Stimulated activated CD8-positive, alpha-beta memory T cell treated with anti-CD3 and anti-CD28 coated beads, Interleukin-7, amount 100 ng/mL, for 1 hour (primary cell): Measurements from ENCODE around the gene TANGO2.
"Not testable (repeated sequence)": the region's sequence is repeated elsewhere in the genome, so short reads cannot be mapped to it uniquely, and the experiment has no call there.

Source experiments
- DNase-seq, 2 donors: peaks; one replicate each; pipeline ENCODE4 v3.0.0-alpha.2; 2020; ENCODE audit warnings: low read depth in 2 of 2

TANGO2 gene

GRCh38 chr22:20062766-20063083 lies 41.8 kb downstream of the TANGO2 start:
- DNase-seq, result no peak

- no peak for DNase-seq
These were observed 42.6 kb downstream of the TANGO2 start for GRCh38 chr22:20063271-20064139.

- no peak for DNase-seq
These were observed 43.2 kb downstream of the TANGO2 start for GRCh38 chr22:20064140-20064480.

GRCh38 chr22:20064545-20065262 lies 43.8 kb downstream of the TANGO2 start:
- no peak for DNase-seq

GRCh38 chr22:20065896-20066616 lies 45.1 kb downstream of the TANGO2 start:
- DNase-seq, result no peak

GRCh38 chr22:20066617-20067383 lies 45.9 kb downstream of the TANGO2 start:
- DNase-seq, result no peak

- not testable (repeated sequence) for DNase-seq
These were observed 46.4 kb downstream of the TANGO2 start for GRCh38 chr22:20067384-20067682.

- no peak for DNase-seq
These were observed 47.7 kb downstream of the TANGO2 start for GRCh38 chr22:20068640-20069039.

- no peak for DNase-seq
These were observed 48.6 kb downstream of the TANGO2 start for GRCh38 chr22:20069331-20070042.

GRCh38 chr22:20071524-20071972 lies 50.6 kb downstream of the TANGO2 start:
- no peak for DNase-seq

- DNase-seq, result no peak
These were observed 55.8 kb downstream of the TANGO2 start for GRCh38 chr22:20076627-20077172.

GRCh38 chr22:20079745-20080444 lies 59.0 kb downstream of the TANGO2 start, which contains the start of gene DGCR8:
TSS of gene DGCR8 (plus strand) at chr22:20080241. CDS start at chr22:20085964, 5,723 bp downstream.
- peak; percentile 27 to 31 for DNase-seq

- peak; percentile 26 to 40 for DNase-seq
These were observed 59.5 kb downstream of the TANGO2 start for GRCh38 chr22:20080445-20080775.

- DNase-seq, result no peak
These were observed 60.1 kb downstream of the TANGO2 start for GRCh38 chr22:20080776-20081654.

- no peak for DNase-seq
These were observed 62.4 kb downstream of the TANGO2 start for GRCh38 chr22:20083157-20083890.

- DNase-seq, result no peak
These were observed 63.1 kb downstream of the TANGO2 start for GRCh38 chr22:20083891-20084546.

GRCh38 chr22:20084547-20085413 lies 63.9 kb downstream of the TANGO2 start:
- no peak for DNase-seq
